Esophagus muscularis mucosa (tissue), 3 donors: ENCODE data around the gene TRPT1.

Experiments
- CTCF ChIP-seq, 3 experiments: fragments of 200-600 bp in 2 of 3; fragments of 450-650 bp in 1 of 3; sonication (generic) in 2 of 3; IDR thresholded peaks; one replicate each; pipeline ENCODE4 v1.5.1; 2017 to 2019; ENCODE audit warnings: antibody characterized with exemption in 3 of 3, mild to moderate bottlenecking in 2 of 3, moderate library complexity in 1 of 3
- POLR2AphosphoS5 ChIP-seq, 2 donors: sonication (generic); formaldehyde crosslinking; IDR thresholded peaks; one replicate each; pipeline ENCODE4 v1.6.1; 2017; ENCODE audit warnings: antibody characterized with exemption in 2 of 2

GRCh38 chr11:64230985-64231365 lies 5.0 kb upstream of the TRPT1 start:
- TF ChIP-seq POLR2AphosphoS5 (IDR thresholded peaks at IDR 0.05), result no peak
- no peak for TF ChIP-seq CTCF (IDR thresholded peaks at IDR 0.05)
